GM10847 (cell line): Measurements from ENCODE around the gene DDX46.

Source experiments
- POLR2A ChIP-seq: IDR thresholded peaks from 2 replicates; pipeline ENCODE4 v1.6.1; 2011; ENCODE audit not compliant: insufficient read length; ENCODE audit errors: extremely low read depth

DDX46 gene

GRCh38 chr5:134772461-134773125, 14.0 kb downstream of the DDX46 start:
- TF ChIP-seq POLR2A, result no peak

- no peak for TF ChIP-seq POLR2A
Observed at GRCh38 chr5:134777366-134777765, 18.8 kb downstream of the DDX46 start.

GRCh38 chr5:134784241-134784920, 25.8 kb downstream of the DDX46 start:
- no peak for TF ChIP-seq POLR2A

GRCh38 chr5:134784946-134785620, 26.5 kb downstream of the DDX46 start:
- no peak for TF ChIP-seq POLR2A

- no peak for TF ChIP-seq POLR2A
Observed at GRCh38 chr5:134787692-134788091, 29.1 kb downstream of the DDX46 start.

GRCh38 chr5:134791580-134791979, 33.0 kb downstream of the DDX46 start:
- TF ChIP-seq POLR2A, result no peak

- no peak for TF ChIP-seq POLR2A
Observed at GRCh38 chr5:134792286-134792685, 33.7 kb downstream of the DDX46 start.

GRCh38 chr5:134793111-134793510, 34.5 kb downstream of the DDX46 start:
- no peak for TF ChIP-seq POLR2A

GRCh38 chr5:134794082-134794481, 35.5 kb downstream of the DDX46 start:
- TF ChIP-seq POLR2A, result no peak

- TF ChIP-seq POLR2A, result no peak
Observed at GRCh38 chr5:134794819-134795218, 36.2 kb downstream of the DDX46 start.

GRCh38 chr5:134798468-134798867, 39.9 kb downstream of the DDX46 start:
- TF ChIP-seq POLR2A, result no peak

- TF ChIP-seq POLR2A, result no peak
Observed at GRCh38 chr5:134803821-134804220, 45.2 kb downstream of the DDX46 start.

- no peak for TF ChIP-seq POLR2A
Observed at GRCh38 chr5:134813407-134813806, 54.8 kb downstream of the DDX46 start.

GRCh38 chr5:134813827-134814226, 55.2 kb downstream of the DDX46 start:
- TF ChIP-seq POLR2A, result no peak

GRCh38 chr5:134817006-134817405, 58.4 kb downstream of the DDX46 start:
- TF ChIP-seq POLR2A, result no peak

GRCh38 chr5:134818776-134819175, 60.2 kb downstream of the DDX46 start:
- TF ChIP-seq POLR2A, result no peak

GRCh38 chr5:134819407-134819963, 60.9 kb downstream of the DDX46 start:
- no peak for TF ChIP-seq POLR2A

GRCh38 chr5:134821841-134822240, 63.3 kb downstream of the DDX46 start:
- no peak for TF ChIP-seq POLR2A
